PC-9 (cell line): Measurements from ENCODE around the gene DHTKD1. TPM values are rescaled to one million over a fixed set of nuclear protein-coding genes. Genes with fewer than 3 reads are reported as not detected.

ENCODE experiments used
- BruUV-seq: library from RNA; stranded (reverse); fragments of 400-500 nt; replicated peaks from 2 replicates; lab custom pipeline; 2021; lab: Mats Ljungman, UMichigan
- CTCF ChIA-PET: fragments of 300-600 bp; sonication (Branson Sonifier 250); formaldehyde crosslinking; loops from one replicate; lab custom pipeline; 2022; ENCODE audit warnings: antibody characterized with exemption; lab: Charles Lee
- POLR2A ChIA-PET: fragments of 300-600 bp; sonication (Branson Sonifier 250); formaldehyde crosslinking; loops from one replicate; lab custom pipeline; 2022; ENCODE audit warnings: antibody characterized with exemption; ENCODE audit not compliant: unreplicated experiment; lab: Charles Lee
- DNase-seq, 2 experiments: peaks; one replicate each; pipeline versions ENCODE4 v3.0.0 to v3.0.0-alpha.2; 2015 to 2022; ENCODE audit warnings: mixed read lengths in 1 of 2
- H2AFZ ChIP-seq: fragments of 200-600 bp; sonication (generic); 2 replicates; pipeline ENCODE4 v1.8.1; 2017; ENCODE audit warnings: antibody characterized with exemption
- H3F3A ChIP-seq: fragments of 200-600 bp; sonication (generic); 2 replicates; pipeline ENCODE4 v1.8.1; 2017; ENCODE audit warnings: antibody characterized with exemption, mild to moderate bottlenecking, low read depth; ENCODE audit not compliant: insufficient read depth
- H3K27ac ChIP-seq: fragments of 200-600 bp; sonication (generic); 2 replicates; pipeline ENCODE4 v1.6.1; 2016; ENCODE audit warnings: mixed run types
- H3K27me3 ChIP-seq: fragments of 200-600 bp; sonication (generic); 2 replicates; pipeline ENCODE4 v1.6.1; 2016; ENCODE audit warnings: low read depth, mixed run types; ENCODE audit not compliant: insufficient read depth
- H3K36me3 ChIP-seq: fragments of 200-600 bp; sonication (generic); 2 replicates; pipeline ENCODE4 v1.6.1; 2016; ENCODE audit warnings: low read depth, mixed run types
- H3K4me1 ChIP-seq: fragments of 200-600 bp; sonication (generic); replicated peaks from 2 replicates; pipeline ENCODE4 v1.6.1; 2016; ENCODE audit warnings: mixed run types; ENCODE audit not compliant: insufficient read depth
- H3K4me2 ChIP-seq: fragments of 200-600 bp; sonication (generic); 2 replicates; pipeline ENCODE4 v1.6.1; 2017; ENCODE audit warnings: mixed run types
- H3K4me3 ChIP-seq: fragments of 200-600 bp; sonication (generic); 2 replicates; pipeline ENCODE4 v1.6.1; 2016; ENCODE audit warnings: mixed run types
- H3K79me2 ChIP-seq: fragments of 200-600 bp; sonication (generic); 2 replicates; pipeline ENCODE4 v1.6.1; 2017; ENCODE audit warnings: low read depth, mixed run types
- H3K9me2 ChIP-seq: fragments of 200-600 bp; sonication (generic); 2 replicates; pipeline ENCODE4 v1.8.1; 2017; ENCODE audit warnings: mild to moderate bottlenecking; ENCODE audit not compliant: insufficient read depth
- H3K9me3 ChIP-seq: fragments of 200-600 bp; sonication (generic); 2 replicates; pipeline ENCODE4 v1.8.1; 2016; ENCODE audit warnings: low read depth; ENCODE audit not compliant: insufficient read depth
- H4K20me1 ChIP-seq: fragments of 200-600 bp; sonication (generic); 2 replicates; pipeline ENCODE4 v1.8.1; 2017; ENCODE audit not compliant: insufficient read depth
- CTCF ChIP-seq: fragments of 200-600 bp; sonication (generic); conservative IDR thresholded peaks from 2 replicates; pipeline ENCODE4 v1.6.1; 2017; ENCODE audit warnings: mixed run types, antibody characterized with exemption, mild to moderate bottlenecking, moderate library complexity
- EZH2 ChIP-seq: fragments of 200-600 bp; sonication (generic); IDR thresholded peaks from 2 replicates; pipeline ENCODE4 v1.8.0; 2017; ENCODE audit warnings: antibody characterized with exemption, low read depth
- intact Hi-C: fragments of 100-400 bp; cut with micrococcal nuclease; formaldehyde crosslinking; loops from one replicate; pipeline ENCODE4 v1.10.0; 2022; ENCODE audit not compliant: unreplicated experiment
- total RNA-seq: library from RNA; stranded (reverse); gene quantifications from 2 replicates; pipeline ENCODE4 v1.2.3, GENCODE V29; 2021

The DHTKD1 gene
- total RNA-seq, 1 experiment from 2014 or later = 41.1 TPM

- Histone ChIP-seq H3K4me2 (no peak overlapping the region), H2AFZ (no peak overlapping the region), H3K27me3 (no peaks in the 10 kb centered on the region), H3K79me2 (no peaks in the 10 kb centered on the region), H3K4me1 (no peaks in the 10 kb centered on the region), H3K36me3 (no peaks in the 10 kb centered on the region), H3K9me3 (no peaks in the 10 kb centered on the region), H3F3A (no peaks in the 10 kb centered on the region), H3K4me3 (no peak overlapping the region), H3K27ac (no peak overlapping the region), H4K20me1 (no peaks in the 10 kb centered on the region), H3K9me2 (no peaks in the 10 kb centered on the region)
- TF ChIP-seq CTCF (no peak), EZH2 (no peak)
- CTCF ChIA-PET = no interaction called here
- POLR2A ChIA-PET = no interaction called here
- intact Hi-C loops = no loop called here
- DNase-seq = no peak
- BruUV-seq = no TSS peak
Observed at GRCh38 chr10:12098966-12099365, 30.2 kb downstream of the DHTKD1 start.

GRCh38 chr10:12103802-12104201 is 35.0 kb downstream of the DHTKD1 start:
- no peaks in the 10 kb centered on the region for H3K36me3 ChIP-seq
- DNase-seq = no peak
- H3K27ac ChIP-seq = no peak overlapping the region
- no peaks in the 10 kb centered on the region for H3K9me3 ChIP-seq
- no peaks in the 10 kb centered on the region for H3K9me2 ChIP-seq
- no peak for TF ChIP-seq EZH2
- TF ChIP-seq CTCF = no peak
- H3K4me3 ChIP-seq = no peak overlapping the region
- H2AFZ ChIP-seq = no peak overlapping the region
- BruUV-seq = no TSS peak
- ChIA-PET CTCF (no interaction called here), POLR2A (no interaction called here)
- no peaks in the 10 kb centered on the region for H3K27me3 ChIP-seq
- H3F3A ChIP-seq = no peaks in the 10 kb centered on the region
- H4K20me1 ChIP-seq = no peaks in the 10 kb centered on the region
- H3K79me2 ChIP-seq = no peaks in the 10 kb centered on the region
- no peak overlapping the region for H3K4me2 ChIP-seq
- H3K4me1 ChIP-seq = no peaks in the 10 kb centered on the region
- intact Hi-C loops = no loop called here

- BruUV-seq = no TSS peak
- POLR2A ChIA-PET = no interaction called here
Observed at GRCh38 chr10:12107781-12108180, 39.0 kb downstream of the DHTKD1 start.

More at GRCh38 chr10:12107781-12108180, 39.0 kb downstream of the DHTKD1 start:
- Histone ChIP-seq H3K79me2 (no peaks in the 10 kb centered on the region), H4K20me1 (no peaks in the 10 kb centered on the region), H3K36me3 (no peaks in the 10 kb centered on the region), H3F3A (no peaks in the 10 kb centered on the region), H3K27me3 (no peaks in the 10 kb centered on the region), H3K27ac (no peak overlapping the region), H3K9me2 (no peaks in the 10 kb centered on the region), H3K9me3 (no peaks in the 10 kb centered on the region), H3K4me3 (no peak overlapping the region), H2AFZ (no peak overlapping the region), H3K4me2 (no peak overlapping the region), H3K4me1 (no peaks in the 10 kb centered on the region)
- intact Hi-C loops = no loop called here
- no peak for TF ChIP-seq CTCF
- no peak for DNase-seq
- CTCF ChIA-PET = no interaction called here
